GM19372 (cell line): ENCODE measurements around the gene ZCCHC24.

ENCODE experiments used
- ATAC-seq: cut with Tn5 transposase; IDR thresholded peaks from one replicate; pipeline ENCODE4 v1.9.1; 2021; ENCODE audit warnings: mild to moderate bottlenecking, low read depth, moderate library complexity; ENCODE audit not compliant: unreplicated experiment

Gene ZCCHC24

DNA sequence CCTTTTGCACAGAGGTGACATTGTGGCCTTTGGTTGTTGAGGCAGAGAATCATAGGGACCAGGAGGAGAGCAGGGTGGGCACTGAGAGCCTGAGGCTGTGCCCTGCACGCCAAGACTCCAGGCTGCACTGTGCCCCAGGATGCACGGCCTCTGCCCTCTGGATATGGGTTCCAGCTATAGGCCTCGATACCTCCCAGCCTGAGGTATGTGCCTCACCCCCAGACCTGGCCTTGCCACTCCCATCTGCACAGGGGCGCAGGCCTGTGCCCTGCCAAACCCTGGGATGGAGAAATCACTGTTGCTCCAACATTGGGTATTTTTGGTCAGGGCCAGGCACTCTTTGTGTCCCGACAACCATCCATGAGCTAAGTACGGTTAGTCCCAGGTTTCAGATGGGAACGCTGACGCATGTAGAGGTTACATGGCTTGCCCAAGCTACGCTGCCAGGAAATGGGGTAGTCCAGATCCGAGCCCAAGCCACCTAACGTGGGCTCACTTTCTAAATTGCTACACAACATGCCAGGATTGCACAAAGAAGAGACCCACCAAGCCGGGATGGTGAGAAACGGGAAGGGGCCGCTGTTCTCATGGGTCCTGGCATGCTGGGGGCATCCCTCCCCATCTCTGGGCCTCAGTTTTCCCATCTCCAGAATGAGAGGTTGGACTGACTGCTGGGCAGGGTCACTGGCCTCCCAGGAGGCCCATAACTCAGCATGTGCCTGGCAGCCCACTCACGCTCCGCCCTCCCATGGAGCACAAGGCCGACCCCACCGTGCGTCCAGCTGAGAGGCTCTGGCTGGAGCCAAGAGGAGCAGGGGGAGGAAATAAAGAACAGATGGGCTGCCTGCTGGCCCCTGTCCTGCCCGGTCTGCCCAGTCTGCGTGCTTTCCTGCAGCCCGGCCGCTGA lies 44.2 kb downstream of the ZCCHC24 start:
- ATAC-seq, result no peak

DNA sequence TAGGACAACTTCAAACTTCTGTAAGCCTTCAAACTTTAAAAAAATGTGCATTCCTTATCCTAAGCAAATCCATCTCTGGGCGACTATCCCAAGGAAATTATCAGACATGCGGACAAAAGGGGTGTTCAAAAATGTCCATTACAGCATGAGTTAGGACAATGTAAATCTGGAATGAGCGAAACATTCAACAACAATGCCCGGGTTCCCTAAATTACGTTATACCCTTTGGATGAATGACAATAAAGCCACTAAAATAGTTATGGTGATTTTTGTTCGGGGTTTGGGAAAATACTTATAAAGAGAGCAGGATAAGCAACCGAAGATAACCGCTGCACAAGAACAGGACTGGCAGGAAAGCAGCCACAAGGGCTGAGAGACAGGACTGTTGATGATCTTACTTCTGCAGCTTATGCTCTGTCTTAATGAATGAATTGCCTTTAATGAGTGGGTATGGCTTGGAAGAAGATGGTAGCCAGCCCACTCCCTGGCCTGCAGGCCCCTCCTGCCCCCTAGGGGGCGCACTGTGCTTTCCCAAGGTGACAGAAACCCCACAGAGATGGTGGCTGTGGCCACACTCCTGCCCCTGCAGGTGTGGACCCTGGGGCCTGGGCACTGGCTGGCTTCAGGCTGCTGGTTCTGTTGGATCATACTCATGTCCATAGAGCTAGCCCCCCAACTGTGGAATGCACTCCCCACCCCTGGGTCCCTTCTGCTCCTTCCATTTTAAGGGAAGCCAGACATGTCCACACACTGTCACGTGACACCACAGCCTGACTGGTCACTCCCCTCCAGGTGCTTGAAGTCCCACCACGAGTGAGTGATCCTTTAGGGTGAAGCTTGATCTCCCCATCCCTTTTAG lies 45.0 kb downstream of the ZCCHC24 start:
- ATAC-seq, result no peak

DNA sequence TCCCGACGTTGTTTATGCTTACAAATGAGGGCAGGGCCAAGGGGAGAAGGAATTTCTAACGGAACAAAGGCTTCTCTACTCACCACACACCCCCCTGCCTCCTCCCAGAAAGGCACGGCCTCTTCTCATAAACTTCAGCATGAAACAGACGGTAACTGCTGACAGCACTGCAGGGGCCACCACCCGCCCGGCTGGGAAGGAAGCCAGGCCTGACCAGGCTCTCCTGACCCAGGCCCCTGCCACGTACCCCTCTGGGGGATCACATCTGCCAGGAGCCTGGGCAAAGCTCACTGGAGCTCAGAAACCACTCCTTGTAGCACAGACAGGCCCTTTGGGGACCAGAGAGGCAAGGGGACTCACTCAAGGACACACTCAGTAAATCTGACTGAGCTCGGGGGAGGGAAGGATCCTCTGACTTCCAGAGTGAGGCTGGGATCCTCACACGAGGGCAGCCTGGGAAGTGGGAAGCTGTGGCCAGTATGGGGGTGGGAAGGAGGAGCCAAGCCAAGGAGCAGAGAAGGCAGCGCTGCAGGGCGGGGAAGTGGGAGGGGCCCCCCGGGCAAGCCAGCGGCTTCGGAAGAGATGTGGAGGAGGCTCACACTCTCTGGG lies 46.1 kb downstream of the ZCCHC24 start:
- no peak for ATAC-seq

DNA sequence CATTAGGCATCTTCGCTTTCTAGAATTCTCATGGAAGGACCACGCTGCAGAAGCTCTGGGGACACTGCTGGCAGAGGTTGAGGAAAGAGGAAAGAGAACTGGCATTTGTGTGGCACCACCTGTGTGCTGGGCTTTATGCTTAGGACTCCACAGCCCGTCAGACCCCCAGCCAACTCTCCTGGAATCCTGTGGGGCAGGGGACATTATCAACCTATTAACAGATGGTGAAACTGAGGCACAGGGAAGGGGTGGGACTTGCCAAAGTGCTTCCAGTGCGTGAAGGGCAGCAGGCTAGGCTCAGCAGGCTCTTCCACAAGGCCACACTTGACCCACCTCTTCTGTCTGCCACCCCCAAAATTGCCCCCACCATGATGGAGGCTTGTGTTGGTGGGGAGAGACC lies 46.8 kb downstream of the ZCCHC24 start:
- no peak for ATAC-seq

DNA sequence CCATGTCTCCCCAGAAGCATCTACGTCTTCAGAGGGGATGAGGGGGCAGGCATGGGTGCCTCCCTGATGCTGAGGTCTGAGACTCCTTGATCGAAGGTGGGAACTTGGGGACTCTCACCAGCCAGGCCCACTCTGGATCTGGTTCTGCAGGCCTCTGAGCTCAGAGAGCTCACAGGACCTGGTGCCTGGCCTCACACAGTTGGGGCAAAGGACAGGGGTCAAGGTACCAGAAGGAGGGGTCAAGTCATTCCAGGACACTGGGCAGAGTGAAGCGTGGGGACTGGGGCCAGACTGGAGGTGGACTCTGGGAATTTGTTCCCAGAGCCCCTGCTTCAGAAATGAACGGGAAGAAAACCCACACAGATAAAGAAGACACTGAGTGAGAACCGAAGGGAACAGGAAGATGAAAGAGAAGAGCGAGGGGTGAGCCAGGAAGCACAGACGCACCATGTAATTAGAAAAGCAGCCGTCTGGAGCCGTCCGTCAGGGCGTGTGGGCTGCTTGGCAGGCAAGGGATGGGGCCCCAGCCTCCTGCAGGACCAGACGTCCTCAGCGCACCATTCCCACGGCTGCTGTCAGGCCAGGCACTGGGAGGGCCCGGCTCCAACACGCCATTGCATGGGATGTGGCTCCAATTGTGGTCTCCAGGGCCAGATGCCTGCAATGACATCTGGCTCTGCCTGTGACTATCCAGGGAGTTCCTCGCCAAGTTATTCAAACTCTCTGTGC lies 47.7 kb downstream of the ZCCHC24 start:
- no peak for ATAC-seq

DNA sequence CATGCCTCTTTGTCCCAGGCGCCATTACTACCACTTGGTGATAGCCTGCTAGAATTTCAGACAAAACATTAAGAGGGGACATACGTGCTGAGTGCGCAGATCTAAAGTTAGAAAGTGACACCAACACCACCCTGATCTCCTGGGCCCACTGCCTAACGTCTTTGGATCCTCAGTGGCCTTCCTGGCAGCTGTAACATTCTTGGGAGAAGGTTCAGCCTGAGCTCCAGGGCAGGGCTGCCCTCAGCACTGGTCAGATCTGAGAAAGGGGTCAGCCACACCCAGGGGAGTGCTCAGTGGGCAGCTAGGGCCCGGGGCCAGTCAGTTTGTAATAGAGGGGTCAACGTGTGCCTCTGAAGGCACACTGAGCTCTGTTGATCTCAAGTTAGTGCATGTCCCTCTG lies 48.4 kb downstream of the ZCCHC24 start:
- ATAC-seq, result no peak

DNA sequence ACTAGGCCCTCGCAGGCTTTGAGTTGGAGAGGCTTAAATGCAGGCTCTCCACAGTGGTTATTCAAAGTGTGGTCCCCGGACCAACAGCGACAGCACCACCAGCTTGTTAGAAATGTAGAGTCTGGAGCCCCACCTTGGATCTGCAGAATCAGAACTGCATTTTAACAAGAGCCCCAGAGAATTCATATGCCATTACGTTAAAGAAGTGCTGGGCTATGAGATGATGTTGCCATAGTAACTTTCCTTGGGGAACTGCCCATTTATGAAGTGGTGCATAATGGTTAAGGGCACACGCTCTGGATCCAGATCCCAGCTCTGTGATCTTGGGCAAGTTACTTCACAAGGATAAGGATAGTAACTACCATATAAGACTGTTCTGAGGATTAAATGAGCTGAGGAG lies 48.9 kb downstream of the ZCCHC24 start:
- ATAC-seq, result no peak

DNA sequence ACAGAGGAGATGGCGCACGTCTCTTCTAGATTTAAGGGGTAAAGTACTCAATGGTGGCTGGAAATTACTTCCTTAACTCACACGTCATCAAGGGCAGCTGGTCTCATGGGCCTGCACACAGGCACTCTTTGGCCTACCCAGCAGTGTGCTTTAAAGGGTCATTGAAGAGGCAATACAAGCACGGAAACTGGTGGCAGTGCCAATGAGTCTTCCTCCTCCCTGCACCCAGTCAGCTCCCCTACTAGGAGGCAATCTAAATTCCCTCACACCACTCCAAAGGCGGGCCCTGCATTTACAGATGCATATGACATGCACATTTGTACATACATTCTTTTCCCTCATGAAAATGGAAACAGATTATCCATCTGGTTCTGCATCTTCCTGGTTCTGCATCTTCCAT lies 50.8 kb downstream of the ZCCHC24 start:
- no peak for ATAC-seq

DNA sequence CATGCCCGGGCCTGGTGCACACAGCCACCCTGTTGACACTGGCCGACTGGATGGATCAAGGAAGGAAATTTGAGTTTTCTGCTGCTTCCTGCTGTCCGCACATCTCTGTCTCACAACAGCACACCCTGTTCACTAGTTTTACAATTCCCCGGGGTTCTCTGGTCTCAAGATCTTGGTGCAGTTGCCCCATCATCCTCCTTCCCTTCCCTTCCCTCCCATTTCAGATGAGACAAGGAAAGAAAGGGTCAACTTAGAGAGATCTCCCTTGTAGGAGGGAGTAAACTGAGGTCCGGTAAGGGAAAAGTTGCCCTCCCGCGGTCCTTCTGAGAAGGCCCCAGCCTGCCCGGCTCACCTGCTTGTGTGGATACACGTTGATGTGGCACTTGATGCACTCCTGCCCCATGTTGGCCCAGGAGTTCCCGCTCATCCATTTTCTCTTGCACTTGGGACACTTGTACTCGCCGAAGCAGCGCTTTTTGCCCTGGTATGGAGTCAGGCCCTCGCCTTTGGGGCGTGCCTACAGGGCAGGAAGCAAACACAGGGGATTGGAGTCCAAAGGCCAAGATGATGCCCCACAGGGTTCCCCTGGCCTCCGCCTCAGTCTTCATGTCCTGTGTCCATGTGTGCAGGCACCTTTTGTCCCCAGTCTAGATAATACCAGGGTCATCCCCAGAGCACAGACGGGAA lies 51.4 kb downstream of the ZCCHC24 start:
- no peak for ATAC-seq

DNA sequence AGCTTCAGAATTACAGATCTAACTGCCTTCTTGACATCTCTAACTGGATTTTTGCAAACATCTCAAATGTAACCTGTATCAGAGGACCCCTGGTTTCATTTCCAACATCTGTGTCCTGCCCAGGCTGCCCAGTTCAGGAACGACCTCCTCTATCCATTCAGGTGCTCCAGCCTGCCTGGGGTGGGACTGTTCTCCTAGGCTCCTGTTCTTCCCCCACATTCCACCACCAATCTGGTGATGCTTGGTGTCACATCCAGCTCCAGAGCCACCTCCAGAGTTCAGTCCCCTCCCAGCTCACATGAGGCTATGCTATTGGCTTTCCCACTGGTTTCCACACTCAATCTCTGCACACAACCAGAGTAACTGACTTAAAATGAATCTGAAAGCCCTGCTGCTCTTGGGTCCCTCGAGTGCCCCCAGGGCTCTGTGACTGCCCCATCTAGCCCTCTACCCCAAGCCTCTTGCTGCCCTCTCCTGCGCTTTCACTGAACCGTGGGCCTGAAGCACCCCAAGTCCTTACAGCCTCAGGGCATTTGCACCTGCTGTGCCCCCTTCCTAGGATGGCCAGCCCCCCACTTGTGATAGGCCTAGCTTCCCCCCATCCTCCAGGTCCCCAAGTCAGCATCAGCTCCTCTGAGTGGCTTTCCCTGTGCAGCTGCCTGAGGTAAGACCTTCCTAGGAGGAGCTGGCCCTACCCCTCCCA lies 52.1 kb downstream of the ZCCHC24 start:
- no peak for ATAC-seq

DNA sequence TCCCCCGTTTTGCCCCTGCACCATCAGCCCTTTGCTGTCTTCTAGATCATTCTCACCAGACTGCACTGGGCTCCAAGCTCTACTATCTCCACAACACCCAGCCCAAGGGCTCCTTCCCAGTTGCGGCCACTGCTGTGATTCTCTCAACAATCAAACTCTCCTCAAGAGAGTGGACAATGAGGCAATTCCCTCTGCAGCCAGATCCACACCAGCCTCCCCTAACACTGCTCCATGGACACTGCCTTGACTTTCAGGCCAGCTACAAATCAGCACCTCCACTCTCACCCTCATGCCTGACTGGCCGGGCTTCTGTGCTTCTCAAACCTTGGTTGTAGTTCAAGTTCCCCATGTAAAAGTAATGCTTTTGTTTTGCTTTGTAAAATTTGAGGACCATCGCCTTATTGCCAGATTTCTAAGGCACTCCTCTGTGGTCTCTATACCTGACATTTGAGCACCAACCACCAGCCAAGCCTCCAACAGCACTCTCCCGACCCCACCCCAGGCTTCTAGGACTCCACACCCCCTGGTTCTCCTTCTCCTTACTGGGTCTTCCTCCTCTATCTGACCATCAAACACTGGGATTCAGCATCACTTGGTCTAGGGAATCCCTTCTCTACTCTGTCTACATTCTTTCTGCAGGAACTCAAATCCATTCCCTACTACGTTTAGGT lies 52.8 kb downstream of the ZCCHC24 start:
- ATAC-seq, result no peak

DNA sequence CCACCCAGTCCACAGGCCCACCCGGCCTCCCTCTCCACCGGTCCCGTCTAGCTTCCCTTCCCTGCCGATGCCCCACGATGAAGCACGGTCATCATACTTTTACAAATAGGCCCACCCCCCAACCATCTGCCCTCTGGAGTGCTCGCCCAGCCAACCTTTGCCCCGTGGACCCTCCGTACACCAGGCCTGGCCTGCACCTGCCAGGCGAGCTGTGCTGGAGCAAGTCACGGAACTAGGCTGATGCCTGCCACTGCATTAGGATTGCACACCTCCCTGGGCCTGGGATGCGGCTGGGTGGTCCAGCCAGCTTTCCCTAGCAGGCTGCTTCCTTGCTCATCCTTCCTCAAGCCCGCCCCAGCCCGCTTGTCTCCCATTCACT lies 53.4 kb downstream of the ZCCHC24 start:
- no peak for ATAC-seq

DNA sequence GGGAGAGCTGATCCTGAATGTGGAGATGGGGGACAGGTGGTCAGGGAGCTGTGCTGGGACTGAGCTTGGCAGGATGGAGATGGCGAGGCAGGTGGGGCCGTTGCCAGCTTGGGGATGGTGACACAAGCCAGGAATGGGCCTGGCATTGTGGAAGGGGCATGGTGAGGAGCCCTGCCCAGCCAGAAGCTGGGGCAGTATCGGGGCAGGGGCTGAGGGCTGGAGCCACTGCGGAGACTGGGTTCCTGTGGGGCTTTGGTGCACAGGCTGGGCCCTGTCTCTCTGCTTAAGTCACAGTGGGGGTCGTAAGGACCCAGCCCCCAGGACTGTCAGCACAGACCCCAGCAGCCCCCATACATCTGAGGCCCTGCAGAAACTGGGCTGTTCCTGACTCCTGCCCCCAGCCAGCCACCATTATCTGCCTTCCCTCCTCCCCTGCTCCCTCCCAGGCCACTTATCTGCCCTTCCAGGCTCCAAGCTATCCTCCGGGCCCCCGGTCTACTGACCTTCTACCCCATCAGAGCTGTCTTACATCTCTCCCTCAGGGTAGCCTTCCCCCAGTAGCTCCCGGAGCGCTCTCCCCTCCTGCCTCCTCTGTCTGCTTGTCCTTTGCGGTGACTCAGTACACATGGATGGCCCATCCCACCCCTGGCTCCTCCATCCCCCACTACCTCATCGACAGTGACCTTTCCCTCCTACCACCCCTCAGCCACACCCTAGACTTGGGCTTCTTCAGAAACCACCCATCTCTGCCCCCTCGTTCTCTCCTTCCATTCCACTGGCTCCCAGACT lies 54.0 kb downstream of the ZCCHC24 start:
- no peak for ATAC-seq

DNA sequence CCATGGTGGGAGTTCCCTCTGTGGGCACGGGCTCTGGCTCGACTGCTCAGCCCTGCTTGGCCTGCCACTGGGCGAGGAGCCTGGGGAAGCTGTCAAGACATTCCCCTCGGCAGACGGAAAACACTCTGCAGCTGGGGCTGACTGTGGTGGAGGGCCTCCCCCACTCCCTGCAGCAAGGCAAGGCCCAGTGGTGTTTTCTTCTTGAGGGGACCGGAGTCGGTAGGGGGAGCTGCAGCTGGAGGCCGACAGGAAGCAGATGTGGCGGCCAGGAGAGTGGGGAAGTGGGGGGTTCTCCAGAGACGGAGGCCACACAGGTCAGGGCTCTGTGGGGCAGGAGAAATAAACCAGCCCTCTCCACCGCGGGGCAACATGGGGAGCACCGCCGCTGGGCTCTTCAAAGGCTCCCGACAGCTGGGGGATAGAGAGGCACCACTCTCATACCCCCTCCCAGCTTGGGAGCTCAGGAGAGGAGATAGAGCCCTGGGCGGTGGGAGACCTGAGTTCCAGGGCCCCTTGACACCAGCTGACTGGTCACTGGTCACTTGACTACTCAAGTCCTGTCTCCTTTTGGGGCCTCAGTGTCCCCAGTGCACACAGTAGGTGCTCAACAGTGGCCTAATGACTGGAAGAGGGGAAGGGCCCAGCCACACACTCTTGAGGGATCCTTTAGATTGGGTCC lies 54.7 kb downstream of the ZCCHC24 start:
- no peak for ATAC-seq

DNA sequence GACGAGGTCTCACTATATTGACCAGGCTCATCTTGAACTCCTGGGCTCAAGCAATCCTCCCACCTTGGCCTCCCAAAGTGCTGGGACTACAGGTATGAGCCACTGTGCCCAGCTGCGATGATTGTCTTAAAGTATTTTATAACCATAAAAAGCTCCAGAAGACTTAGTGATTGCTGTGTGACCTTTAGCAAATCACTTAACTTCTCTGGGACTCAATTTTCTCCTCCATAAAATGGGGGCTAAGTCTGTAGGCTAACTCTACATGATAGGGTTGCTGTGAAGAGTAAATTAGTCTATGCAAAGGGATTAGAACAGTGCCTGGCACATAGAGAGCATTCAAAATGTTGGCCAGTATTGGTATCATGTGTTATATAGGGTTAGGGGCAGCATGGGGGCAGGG lies 55.4 kb downstream of the ZCCHC24 start:
- ATAC-seq, result no peak

DNA sequence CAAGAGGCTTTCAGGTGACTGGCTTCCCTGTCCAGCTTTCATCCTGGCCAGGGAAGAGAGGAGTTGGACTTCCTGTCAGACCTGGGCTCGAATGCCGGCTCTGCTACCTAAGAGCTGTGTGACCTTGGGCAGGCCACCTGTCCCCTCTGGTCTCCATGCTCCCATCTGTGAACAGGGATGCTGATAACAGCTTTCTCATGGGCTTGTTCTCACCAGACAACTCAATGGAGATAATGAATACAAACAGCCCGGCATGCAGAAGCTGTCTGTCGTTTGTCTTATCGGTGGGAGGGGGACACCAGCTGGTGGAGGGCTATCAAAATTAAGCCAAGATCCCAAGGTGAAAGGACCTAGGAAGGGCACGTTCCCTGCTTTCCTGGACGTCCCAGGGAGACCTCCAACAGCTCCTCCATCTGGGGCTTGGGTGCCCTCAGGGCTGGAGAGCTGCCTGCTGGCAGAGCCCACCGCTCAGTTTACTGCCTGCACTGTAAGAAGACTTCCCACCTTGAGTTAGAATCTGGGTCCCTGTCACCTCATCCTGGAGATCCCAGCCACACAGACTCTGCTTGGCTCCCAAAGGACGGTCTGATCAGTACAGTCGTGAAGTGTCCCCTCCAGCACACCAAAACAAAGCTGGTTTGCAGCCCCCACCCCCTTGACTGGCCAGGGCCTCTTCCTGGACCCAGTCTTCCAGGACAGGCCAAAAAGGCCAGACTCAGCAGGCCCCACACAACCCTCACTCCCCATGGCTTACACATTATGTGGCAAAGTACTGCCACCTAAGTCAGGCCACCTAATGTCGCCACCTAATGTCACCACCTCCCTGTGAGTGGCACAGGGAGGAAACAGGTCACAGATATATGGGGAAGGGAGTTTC lies 57.2 kb downstream of the ZCCHC24 start:
- ATAC-seq, result no peak
